Activated T-cell treated with anti-CD3 and anti-CD28 coated beads for 4 hours (primary cell): ENCODE results near the gene C1orf52.

Source experiments
- DNase-seq: peaks from one replicate; pipeline ENCODE4 v3.0.0-alpha.2; 2020

The C1orf52 gene

GRCh38 chr1:85259118-85259911 is at the start of gene C1orf52:
C1orf52 (minus strand) TSS chr1:85259662; CDS start chr1:85259633, 29 bp downstream.
- peak; percentile 99 for DNase-seq

- no peak for DNase-seq
These were observed 49.4 kb upstream of the C1orf52 start for GRCh38 chr1:85308833-85309350.

- peak; percentile 48 for DNase-seq
These were observed 48.7 kb upstream of the C1orf52 start for GRCh38 chr1:85307987-85308832.

GRCh38 chr1:85306236-85306635 is 46.8 kb upstream of the C1orf52 start:
- no peak for DNase-seq

GRCh38 chr1:85303440-85304162 is 44.1 kb upstream of the C1orf52 start:
- DNase-seq: no peak

GRCh38 chr1:85300140-85300539 is 40.7 kb upstream of the C1orf52 start:
- DNase-seq: no peak

- peak; percentile 61 for DNase-seq
These were observed 38.6 kb upstream of the C1orf52 start for GRCh38 chr1:85297855-85298629.

- no peak for DNase-seq
These were observed 38.0 kb upstream of the C1orf52 start for GRCh38 chr1:85297538-85297854.

- DNase-seq: no peak
These were observed 37.5 kb upstream of the C1orf52 start for GRCh38 chr1:85296980-85297379.

GRCh38 chr1:85295654-85296053 is 36.2 kb upstream of the C1orf52 start:
- DNase-seq: no peak

GRCh38 chr1:85295006-85295431 is 35.6 kb upstream of the C1orf52 start:
- no peak for DNase-seq

GRCh38 chr1:85290826-85291225 is 31.4 kb upstream of the C1orf52 start:
- DNase-seq: no peak

GRCh38 chr1:85289848-85290335 is 30.4 kb upstream of the C1orf52 start:
- no peak for DNase-seq

- DNase-seq: no peak
These were observed 29.9 kb upstream of the C1orf52 start for GRCh38 chr1:85289207-85289847.

GRCh38 chr1:85284202-85284601 is 24.7 kb upstream of the C1orf52 start:
- DNase-seq: no peak

- DNase-seq: no peak
These were observed 24.2 kb upstream of the C1orf52 start for GRCh38 chr1:85283475-85284199.

- DNase-seq: no peak
These were observed 23.0 kb upstream of the C1orf52 start for GRCh38 chr1:85282424-85282823.

GRCh38 chr1:85280636-85281035 is 21.2 kb upstream of the C1orf52 start:
- DNase-seq: no peak

GRCh38 chr1:85279458-85280080 is 20.1 kb upstream of the C1orf52 start:
- no peak for DNase-seq

GRCh38 chr1:85278853-85279314 is 19.4 kb upstream of the C1orf52 start:
- peak; percentile 55 for DNase-seq
